ENCODE data around the gene AMPH. TPM values are rescaled to one million over a fixed set of nuclear protein-coding genes. Genes with fewer than 3 reads are reported as not detected.

AMPH gene
- 61.6 TPM for total RNA-seq

DNA sequence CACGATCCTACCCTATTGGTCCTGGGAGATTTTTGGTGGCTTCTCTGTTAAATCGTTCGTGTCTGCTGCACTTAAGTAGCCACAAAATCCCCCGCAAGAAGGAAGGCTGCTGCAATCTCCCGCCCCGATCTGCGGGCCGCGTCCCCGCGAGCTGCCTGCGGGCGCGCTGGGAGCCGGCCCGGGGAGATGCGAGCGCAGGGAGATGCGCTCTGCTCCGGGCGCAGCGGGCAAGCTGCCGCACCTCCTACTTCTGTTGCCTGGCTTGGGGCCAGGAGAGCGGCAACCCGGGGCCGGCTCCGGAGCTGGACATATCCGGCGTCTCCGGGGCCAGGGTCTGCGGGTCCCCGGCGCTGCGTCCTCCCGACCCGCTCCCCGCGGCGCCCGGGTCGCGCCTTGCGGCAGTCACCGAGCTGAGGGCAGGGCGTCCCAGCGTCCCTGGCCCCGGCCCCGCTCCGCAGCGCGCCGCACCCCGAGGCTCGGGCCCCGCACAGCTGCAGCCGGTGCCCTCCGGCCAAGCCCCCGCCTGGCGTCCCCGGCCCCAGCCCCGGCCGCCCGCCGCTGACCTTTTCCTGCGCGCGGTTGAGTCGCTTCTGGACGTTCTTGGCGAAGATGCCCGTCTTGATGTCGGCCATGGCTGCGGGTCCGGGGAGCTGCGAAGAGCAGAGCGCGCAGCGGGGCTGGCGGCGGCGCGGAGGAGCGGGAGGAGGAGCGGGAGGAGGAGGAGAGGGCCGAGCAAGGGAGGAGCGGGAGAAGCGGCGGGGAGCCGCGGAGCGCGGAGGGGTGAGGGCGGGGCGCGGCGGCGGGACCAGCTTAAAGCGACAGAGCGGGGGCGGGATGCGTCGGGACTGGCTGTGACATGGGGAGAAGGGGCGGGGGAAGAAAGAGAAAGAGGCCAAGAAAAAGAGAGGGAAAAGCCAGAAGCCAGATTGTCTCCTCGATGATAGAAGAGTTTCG lies at the start of gene AMPH:
TSS of gene AMPH (minus strand) at position 654 of the 954 bp plus-strand sequence. CDS start at position 632, 22 bp downstream.

Small RNAs within 50 kb of the gene (small RNA-seq; reads per million reads assigned to genes)
- gene RN7SL83P (not detected), gene TRGV6 (not detected)

Data from diencephalon (tissue), 1 donor.